Hepatic stellate cell (primary cell): ENCODE measurements around the gene CPA4.
A peak's percentile ranks its signal among the peaks of the same experiment; 100 is the strongest.

Source experiments
- DNase-seq: peaks from one replicate; pipeline ENCODE4 v3.0.0; 2011; ENCODE audit warnings: low spot score

CPA4 gene

GRCh38 chr7:130345136-130345535, 52.2 kb downstream of the CPA4 start:
- no peak for DNase-seq

GRCh38 chr7:130345725-130346124, 52.8 kb downstream of the CPA4 start:
- no peak for DNase-seq

- DNase-seq: no peak
Measured at GRCh38 chr7:130346177-130346905, 53.4 kb downstream of the CPA4 start.

- DNase-seq: no peak
Measured at GRCh38 chr7:130346941-130347340, 54.0 kb downstream of the CPA4 start.

GRCh38 chr7:130349911-130350782, 57.2 kb downstream of the CPA4 start:
- DNase-seq: no peak

GRCh38 chr7:130350945-130351790, 58.2 kb downstream of the CPA4 start:
- DNase-seq: no peak

- DNase-seq: no peak
Measured at GRCh38 chr7:130351791-130352090, 58.8 kb downstream of the CPA4 start.

GRCh38 chr7:130352194-130353074, 59.5 kb downstream of the CPA4 start:
- DNase-seq: peak; percentile 67

- DNase-seq: no peak
Measured at GRCh38 chr7:130353196-130353595, 60.2 kb downstream of the CPA4 start.

GRCh38 chr7:130356121-130356875, 63.3 kb downstream of the CPA4 start:
- DNase-seq: peak; percentile 93

- peak; percentile 62 for DNase-seq
Measured at GRCh38 chr7:130356876-130357611, 64.1 kb downstream of the CPA4 start.

- no peak for DNase-seq
Measured at GRCh38 chr7:130358471-130358870, 65.5 kb downstream of the CPA4 start.

GRCh38 chr7:130359276-130359857, 66.4 kb downstream of the CPA4 start:
- DNase-seq: no peak

- no peak for DNase-seq
Measured at GRCh38 chr7:130360518-130360917, 67.6 kb downstream of the CPA4 start.

GRCh38 chr7:130361681-130362080, 68.7 kb downstream of the CPA4 start:
- DNase-seq: no peak

GRCh38 chr7:130362251-130362816, 69.4 kb downstream of the CPA4 start:
- DNase-seq: no peak

- DNase-seq: peak; percentile 87
Measured at GRCh38 chr7:130363026-130363847, 70.3 kb downstream of the CPA4 start.

- DNase-seq: no peak
Measured at GRCh38 chr7:130364451-130364850, 71.5 kb downstream of the CPA4 start.
